Heart left ventricle (tissue), 16 donors: ENCODE results near the gene STIM1. TPM values are rescaled to one million over a fixed set of nuclear protein-coding genes. Genes with fewer than 3 reads are reported as not detected.

Source experiments
- ATAC-seq, 4 donors: fragments of 200-7000 bp; cut with Tn5 transposase; one replicate each; pipeline ENCODE4 v1.9.1; 2020 to 2022; ENCODE audit warnings: moderate library complexity in 4 of 4, mild to moderate bottlenecking in 3 of 4, moderate number of reproducible peaks in 1 of 4
- DNase-seq, 5 donors: peaks; one replicate each; pipeline ENCODE4 v3.0.0-alpha.2; 2020
- H3K27ac ChIP-seq, 12 donors: fragments of 200-600 bp; sonication (generic) in 4 of 12; one replicate each; pipeline versions ENCODE4 v1.5.0 to v1.8.0; 2016 to 2022; ENCODE audit warnings: mild to moderate bottlenecking in 2 of 12
- H3K27me3 ChIP-seq, 9 donors: fragments of 200-600 bp; sonication (generic) in 2 of 9; one replicate each; pipeline versions ENCODE4 v1.5.1 to v1.8.0; 2016 to 2022; ENCODE audit warnings: mild to moderate bottlenecking in 3 of 9
- H3K36me3 ChIP-seq, 9 donors: fragments of 200-600 bp; sonication (generic) in 2 of 9; one replicate each; pipeline versions ENCODE4 v1.5.0 to v1.8.0; 2018 to 2022; ENCODE audit warnings: mild to moderate bottlenecking in 2 of 9
- H3K4me1 ChIP-seq, 12 donors: fragments of 200-600 bp; sonication (generic) in 4 of 12; one replicate each; pipeline versions ENCODE4 v1.5.0 to v1.8.0; 2016 to 2022; ENCODE audit warnings: mild to moderate bottlenecking in 3 of 12
- H3K4me3 ChIP-seq, 12 donors: fragments of 200-600 bp; sonication (generic) in 4 of 12; one replicate each; pipeline versions ENCODE4 v1.5.0 to v1.8.0; 2017 to 2022; ENCODE audit warnings: mild to moderate bottlenecking in 9 of 12, moderate library complexity in 4 of 12
- H3K9me3 ChIP-seq, 12 donors: fragments of 200-600 bp; sonication (generic) in 4 of 12; one replicate each; pipeline versions ENCODE4 v1.5.0 to v1.8.0; 2016 to 2022; ENCODE audit warnings: mild to moderate bottlenecking in 1 of 12
- POLR2A ChIP-seq, 2 donors: fragments of 450-650 bp; IDR thresholded peaks; one replicate each; pipeline ENCODE4 v1.6.1; 2017; ENCODE audit warnings: antibody characterized with exemption in 2 of 2, mild to moderate bottlenecking in 2 of 2, moderate library complexity in 2 of 2
- WGBS, 4 donors: extraction: QIAGEN DNeasy Blood & Tissue Kit in 2 of 4; methylation state at CpG; one replicate each; pipeline versions ENCODE4 v1.1.5 to v1.1.7; 2013 to 2018; 5-methylcytosine and 5-hydroxymethylcytosine counted together
- intact Hi-C, 10 donors: fragments of 100-400 bp; cut with DNase I; formaldehyde crosslinking; loops; one replicate each; pipeline versions ENCODE4 v1.11.1 to v1.14.2; 2022
- polyA plus RNA-seq, 2 donors: library from polyadenylated mRNA; stranded (reverse); fragments of 200-250 nt; gene quantifications; one replicate each; pipeline ENCODE4 v1.2.3, GENCODE V29; 2013
- total RNA-seq, 9 donors: library from RNA; depleted of rRNA in 2 of 9; stranded (reverse); fragments of >200 nt in 2 of 9; fragmentation: NEBNext Ultra II Directional in 3 of 9; extraction: Animal tissue kit (Norgen Biotek cat#: 25700) in 3 of 9; gene quantifications; one replicate each; pipeline versions ENCODE4 v1.1.0 to v1.2.4, GENCODE V29; 2016 to 2023
- TF ChIP-seq, protein P1 (sequence below), 12 donors: fragments of 200-600 bp; sonication (generic) in 4 of 12; IDR thresholded peaks; one replicate each; pipeline versions ENCODE4 v1.5.0 to v1.8.0; 2018 to 2022; ENCODE audit warnings: antibody characterized with exemption in 12 of 12, mild to moderate bottlenecking in 5 of 12
- donor health status: ischemic (EF 13 %, LVEDD 7.1; RV severe dilation, severe dysfunction).
- donor health status: healthy with polysubstance abuse.
- donor health status: DM: no; HTN: yes; CAD: no.
- donor health status: DM: no; HTN: no; CAD: no.
- donor health status: ischemic (EF 25% LVEDD 6.9; RV normal size, moderate dysfunction).
- donor health status: ischemic (EF 25% LVEDD 5.7; RV mildly dilated, moderate dysfunction).
- donor health status: healthy.
- donor health status: DM: yes; HTN: yes; CAD: no.
- donor health status: ischemic (EF 35%, LVEDD 5.7; RV mildly dilated, moderate dysfunction).
- donor health status: nonischemic (EF 11% LVEDD 7.7; RV severe dilation, severe dysfunction).
- donor health status: DM: yes; HTN: yes; CAD: no.
- donor health status: PGD.
- donor health status: ischemic (EF 29% LVEDD 5.4; RV normal size, mild dysfunction).
- donor health status: nonischemic (EF 23%, LVEDD 6.1; RV moderate dilation, normal function).

The STIM1 gene
- total and polyA plus RNA-seq, 11 donors: 13.2 to 42.9 (median 28.9) TPM

DNA sequence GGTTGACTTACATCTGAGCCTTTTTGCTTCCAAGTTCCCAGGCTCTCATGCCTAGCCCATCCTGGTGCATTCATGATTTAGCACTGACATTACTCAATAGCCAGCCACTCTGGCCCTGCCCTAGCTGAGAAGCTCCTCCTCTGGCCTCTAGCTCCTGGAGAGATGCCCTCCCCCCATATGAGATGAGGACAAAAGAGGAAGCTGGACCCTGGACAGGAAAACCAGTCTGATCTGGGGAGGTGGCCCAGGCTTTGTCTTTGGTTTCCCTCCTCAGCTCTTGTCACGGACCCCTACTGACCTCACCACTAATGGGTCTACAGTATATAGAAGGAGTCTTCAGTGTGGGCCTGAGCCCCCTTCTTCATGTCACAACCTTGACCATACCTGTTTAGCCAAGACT lies 17.7 kb upstream of the STIM1 start:
- Histone ChIP-seq H3K4me3 (peak overlapping the region in 6 of 12 donors; percentile 16 to 98 (median 48)), H3K4me1 (peaks cover 8 to 80% (median 67%) of the 10 kb centered on the region in 12 donors), H3K27ac (peak overlapping the region in 11 of 12 donors; percentile 25 to 98 (median 61)), H3K27me3 (no peaks in the 10 kb centered on the region), H3K36me3 (peaks cover 0 to 13% (median 0%) of the 10 kb centered on the region in 9 donors), H3K9me3 (no peaks in the 10 kb centered on the region)
- TF ChIP-seq, protein P1, sequence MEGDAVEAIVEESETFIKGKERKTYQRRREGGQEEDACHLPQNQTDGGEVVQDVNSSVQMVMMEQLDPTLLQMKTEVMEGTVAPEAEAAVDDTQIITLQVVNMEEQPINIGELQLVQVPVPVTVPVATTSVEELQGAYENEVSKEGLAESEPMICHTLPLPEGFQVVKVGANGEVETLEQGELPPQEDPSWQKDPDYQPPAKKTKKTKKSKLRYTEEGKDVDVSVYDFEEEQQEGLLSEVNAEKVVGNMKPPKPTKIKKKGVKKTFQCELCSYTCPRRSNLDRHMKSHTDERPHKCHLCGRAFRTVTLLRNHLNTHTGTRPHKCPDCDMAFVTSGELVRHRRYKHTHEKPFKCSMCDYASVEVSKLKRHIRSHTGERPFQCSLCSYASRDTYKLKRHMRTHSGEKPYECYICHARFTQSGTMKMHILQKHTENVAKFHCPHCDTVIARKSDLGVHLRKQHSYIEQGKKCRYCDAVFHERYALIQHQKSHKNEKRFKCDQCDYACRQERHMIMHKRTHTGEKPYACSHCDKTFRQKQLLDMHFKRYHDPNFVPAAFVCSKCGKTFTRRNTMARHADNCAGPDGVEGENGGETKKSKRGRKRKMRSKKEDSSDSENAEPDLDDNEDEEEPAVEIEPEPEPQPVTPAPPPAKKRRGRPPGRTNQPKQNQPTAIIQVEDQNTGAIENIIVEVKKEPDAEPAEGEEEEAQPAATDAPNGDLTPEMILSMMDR (IDR thresholded peaks at IDR 0.05): no peak
- no peak for TF ChIP-seq POLR2A (IDR thresholded peaks at IDR 0.05)
- 38 to 74% (median 52%) methylated on average over 1 of the region's 1 CpG for WGBS, 4 donors
- ATAC-seq (peak in 3 of 4 donors; percentile 1 to 40 (median 15)), DNase-seq (peak; percentile 56 to 70 (median 67))
- intact Hi-C loops: no loop called here

DNA sequence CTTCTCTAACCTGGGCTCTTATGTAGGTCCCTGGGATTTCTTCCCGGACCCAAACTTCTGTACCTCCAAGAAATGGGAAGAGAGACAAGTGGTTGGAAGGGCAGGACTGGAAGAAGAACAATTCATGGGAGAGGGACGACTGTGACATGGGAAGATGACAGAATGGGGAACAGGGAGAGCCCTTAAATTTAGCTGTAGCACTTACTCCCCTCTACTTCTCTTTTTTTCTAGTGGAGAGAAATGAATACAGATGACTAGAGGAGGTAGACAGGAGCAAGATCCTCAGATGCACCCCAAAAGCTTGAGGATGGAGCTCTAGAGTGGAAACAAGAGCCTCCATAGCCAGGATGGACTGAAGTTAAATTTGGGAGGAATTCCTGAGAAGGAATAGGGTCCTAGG lies 17.0 kb upstream of the STIM1 start:
- Histone ChIP-seq H3K4me3 (peak overlapping the region in 7 of 12 donors; percentile 10 to 98 (median 81)), H3K9me3 (no peaks in the 10 kb centered on the region), H3K27me3 (no peaks in the 10 kb centered on the region), H3K4me1 (peaks cover 8 to 72% (median 60%) of the 10 kb centered on the region in 12 donors), H3K36me3 (peaks cover 0 to 7% (median 0%) of the 10 kb centered on the region in 9 donors), H3K27ac (peak overlapping the region in 11 of 12 donors; percentile 25 to 98 (median 50))
- intact Hi-C loops: no loop called here
- 80 to 88% (median 82%) methylated on average over 2 of the region's 2 CpGs for WGBS, 4 donors
- DNase-seq: no peak
- ATAC-seq: no peak
- TF ChIP-seq POLR2A (IDR thresholded peaks at IDR 0.05): no peak
- TF ChIP-seq, protein P1 (IDR thresholded peaks at IDR 0.05): no peak

DNA sequence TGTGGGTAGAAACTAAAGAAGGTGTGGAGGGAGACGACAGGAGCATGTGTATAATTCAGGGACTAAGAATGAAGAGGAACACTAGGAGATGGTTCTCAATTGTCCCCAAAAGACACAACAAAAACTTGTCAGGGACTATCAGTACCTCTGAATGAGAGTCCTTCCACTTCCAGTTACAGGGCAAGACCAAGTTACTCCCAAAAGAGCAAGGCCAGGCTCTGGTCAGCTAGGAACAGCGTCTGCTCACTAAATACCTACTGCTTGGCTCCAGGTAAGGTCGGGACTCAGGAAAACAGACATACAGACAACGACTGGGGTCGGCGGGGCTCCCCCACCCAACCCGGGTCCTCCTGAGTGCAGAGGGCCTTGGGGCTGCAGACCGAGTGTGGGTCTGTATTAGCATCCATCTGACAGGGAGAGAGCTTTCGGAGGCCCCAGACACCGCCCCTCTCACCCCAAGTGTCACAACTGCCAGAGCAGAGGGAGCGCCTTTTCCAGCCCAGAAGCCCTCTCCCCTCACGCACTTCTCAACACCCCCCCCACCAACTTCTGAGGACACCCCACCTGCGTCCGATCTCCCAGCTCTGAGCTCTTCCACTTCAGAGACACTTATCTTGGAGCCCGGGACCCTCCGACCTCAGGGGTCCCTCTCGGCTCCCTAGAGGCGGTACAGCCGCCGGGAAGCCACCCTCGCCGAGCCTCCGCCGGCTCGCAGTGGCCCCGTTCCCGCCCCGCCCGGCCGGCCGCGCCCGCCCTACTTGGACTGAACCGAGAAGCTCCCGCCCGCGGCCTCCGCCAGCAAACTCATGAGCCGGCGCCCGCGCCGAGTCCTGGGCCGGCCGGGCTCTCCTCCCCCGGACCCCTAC lies 15.2 kb upstream of the STIM1 start:
- Histone ChIP-seq H3K9me3 (no peaks in the 10 kb centered on the region), H3K4me3 (peak overlapping the region; percentile 42 to 98 (median 84)), H3K27ac (peak overlapping the region; percentile 92 to 100 (median 98)), H3K4me1 (peaks cover 8 to 55% (median 45%) of the 10 kb centered on the region in 12 donors), H3K27me3 (no peaks in the 10 kb centered on the region), H3K36me3 (no peaks in the 10 kb centered on the region)
- peak in 1 of 2 donors; percentile 41 for TF ChIP-seq POLR2A (IDR thresholded peaks at IDR 0.05)
- TF ChIP-seq, protein P1 (IDR thresholded peaks at IDR 0.05): no peak
- WGBS, 4 donors: 3 to 7% (median 4%) methylated on average over 12 to 46 of the region's 46 CpGs
- DNase-seq (no peak), ATAC-seq (peak in 2 of 4 donors; percentile 43 to 46)
- intact Hi-C loops: loop anchor here in 8 of 10 donors (2.0 to 10.0 kb wide), 6 partner anchors 33 to 385 kb away; partner anchors contain the start of genes PGAP2 (in 4 of the 8) and NUP98 (in 3 of the 8)

DNA sequence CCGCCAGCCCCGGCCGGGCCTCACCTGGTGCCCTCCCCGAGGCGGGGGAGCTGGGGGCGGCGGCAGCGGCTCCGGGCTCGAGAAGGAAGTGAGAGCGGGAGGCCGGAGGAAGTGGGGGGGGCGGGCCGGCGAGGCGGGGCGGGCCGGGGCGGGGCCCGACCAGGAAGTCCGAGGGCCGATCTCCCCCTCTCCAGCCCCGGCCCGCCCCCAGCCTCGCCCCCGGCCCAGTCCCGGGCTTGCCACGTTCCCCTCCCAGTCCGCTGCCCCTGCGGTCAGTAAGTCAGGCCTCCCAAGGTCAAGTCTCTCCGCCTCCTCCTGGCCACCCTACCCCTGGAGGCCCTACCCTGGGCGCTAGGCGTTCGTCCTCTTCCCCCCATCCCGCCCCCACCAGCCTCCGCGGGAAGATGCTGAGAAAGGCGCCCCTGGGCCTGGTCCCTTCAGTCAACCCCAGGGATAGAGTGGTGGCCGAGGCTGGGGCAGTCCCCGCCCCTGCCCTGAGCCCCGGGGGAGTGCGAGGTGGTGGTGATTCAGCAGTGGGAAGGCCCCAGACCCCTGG lies 14.5 kb upstream of the STIM1 start, which contains the start of gene RHOG:
RHOG (minus strand) TSS at position 90 of the 556 bp plus-strand sequence. CDS start 12,821 bp downstream, outside the sequence.
- H3K27me3 ChIP-seq: no peaks in the 10 kb centered on the region
- ATAC-seq (peak; percentile 66 to 86 (median 85)), DNase-seq (peak; percentile 90 to 93 (median 90))
- H3K27ac ChIP-seq: peak within 1 kb of the TSS; percentile 92 to 100 (median 98)
- intact Hi-C loops: loop anchor here in 8 of 10 donors (2.0 to 10.0 kb wide), 6 partner anchors 34 to 386 kb away; partner anchors contain the start of genes PGAP2 (in 4 of the 8) and NUP98 (in 3 of the 8)
- H3K9me3 ChIP-seq: no peaks in the 10 kb centered on the region
- 0 to 2% (median 0%) methylated on average over 4 to 39 of the region's 42 CpGs for WGBS, 4 donors
- peaks cover 8 to 48% (median 38%) of the 10 kb centered on the region in 12 donors for H3K4me1 ChIP-seq
- peak within 1 kb of the TSS; percentile 42 to 98 (median 84) for H3K4me3 ChIP-seq
- H3K36me3 ChIP-seq: no peaks in the 10 kb centered on the region
- TF ChIP-seq, protein P1 (IDR thresholded peaks at IDR 0.05): no peak
- no peak for TF ChIP-seq POLR2A (IDR thresholded peaks at IDR 0.05)
